Colonic mucosa (tissue), 4 donors: Measurements from ENCODE around the gene ZCRB1. TPM values are rescaled to one million over a fixed set of nuclear protein-coding genes. Genes with fewer than 3 reads are reported as not detected.

Source experiments
- DNase-seq: peaks from one replicate; pipeline ENCODE4 v3.0.0-alpha.2; 2020
- H3K27ac ChIP-seq: fragments of 200-600 bp; one replicate; pipeline ENCODE4 v1.8.0; 2021
- H3K27me3 ChIP-seq: fragments of 200-600 bp; one replicate; pipeline ENCODE4 v1.8.0; 2021
- H3K36me3 ChIP-seq: fragments of 200-600 bp; one replicate; pipeline ENCODE4 v1.8.0; 2021
- H3K4me1 ChIP-seq: fragments of 200-600 bp; one replicate; pipeline ENCODE4 v1.8.0; 2021; ENCODE audit warnings: mild to moderate bottlenecking
- H3K4me3 ChIP-seq: fragments of 200-600 bp; one replicate; pipeline ENCODE4 v1.8.0; 2021
- H3K9ac ChIP-seq, 2 donors: one replicate each; pipeline ENCODE4 v1.7.0; 2013; ENCODE audit warnings: control low read depth in 2 of 2, low read depth in 2 of 2, low read length in 2 of 2
- H3K9me3 ChIP-seq: fragments of 200-600 bp; one replicate; pipeline ENCODE4 v1.8.0; 2021
- intact Hi-C: fragments of 100-400 bp; cut with DNase I; formaldehyde crosslinking; loops from one replicate; pipeline ENCODE4 v1.14.1; 2022
- total RNA-seq, 2 donors: library from RNA; stranded (reverse); fragmentation: NEBNext Ultra II Directional in 1 of 2; extraction: Animal tissue kit (Norgen Biotek cat#: 25700) in 1 of 2; gene quantifications; one replicate each; pipeline ENCODE4 v1.2.1, GENCODE V29; 2021
- TF ChIP-seq, protein P1 (sequence below): fragments of 200-600 bp; IDR thresholded peaks from one replicate; pipeline ENCODE4 v1.8.0; 2022; ENCODE audit warnings: antibody characterized with exemption, mild to moderate bottlenecking
- donor health status: healthy.
- donor health status: DM: no; HTN: no; CAD: no.
- donor health status: DM: no; HTN: no; CAD: no.

Gene ZCRB1
- total RNA-seq, 2 donors from 2014 or later, result 31.2 to 35.5 TPM

DNA sequence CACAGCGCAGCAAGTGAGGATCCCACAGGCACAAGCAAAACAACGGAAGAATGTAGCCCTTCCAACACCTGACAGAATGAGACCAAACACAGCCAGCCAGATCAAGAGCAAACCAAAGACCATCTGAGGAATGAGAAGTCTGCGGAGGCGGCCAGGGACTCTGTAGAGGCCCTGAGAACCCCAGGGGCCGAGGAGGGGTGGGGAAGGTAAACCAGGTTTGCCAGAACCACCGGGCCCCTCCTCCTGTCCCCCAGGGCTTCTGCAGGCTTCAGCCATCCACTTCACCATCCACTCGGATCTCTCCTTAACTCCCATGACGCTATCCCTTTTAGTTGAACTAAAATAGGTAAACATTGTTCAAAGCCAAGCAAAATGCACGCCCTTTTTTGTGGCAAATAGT lies 37.4 kb downstream of the ZCRB1 start:
- no peak overlapping the region for H3K4me3 ChIP-seq
- H3K4me1 ChIP-seq, result no peaks in the 10 kb centered on the region
- TF ChIP-seq, protein P1, sequence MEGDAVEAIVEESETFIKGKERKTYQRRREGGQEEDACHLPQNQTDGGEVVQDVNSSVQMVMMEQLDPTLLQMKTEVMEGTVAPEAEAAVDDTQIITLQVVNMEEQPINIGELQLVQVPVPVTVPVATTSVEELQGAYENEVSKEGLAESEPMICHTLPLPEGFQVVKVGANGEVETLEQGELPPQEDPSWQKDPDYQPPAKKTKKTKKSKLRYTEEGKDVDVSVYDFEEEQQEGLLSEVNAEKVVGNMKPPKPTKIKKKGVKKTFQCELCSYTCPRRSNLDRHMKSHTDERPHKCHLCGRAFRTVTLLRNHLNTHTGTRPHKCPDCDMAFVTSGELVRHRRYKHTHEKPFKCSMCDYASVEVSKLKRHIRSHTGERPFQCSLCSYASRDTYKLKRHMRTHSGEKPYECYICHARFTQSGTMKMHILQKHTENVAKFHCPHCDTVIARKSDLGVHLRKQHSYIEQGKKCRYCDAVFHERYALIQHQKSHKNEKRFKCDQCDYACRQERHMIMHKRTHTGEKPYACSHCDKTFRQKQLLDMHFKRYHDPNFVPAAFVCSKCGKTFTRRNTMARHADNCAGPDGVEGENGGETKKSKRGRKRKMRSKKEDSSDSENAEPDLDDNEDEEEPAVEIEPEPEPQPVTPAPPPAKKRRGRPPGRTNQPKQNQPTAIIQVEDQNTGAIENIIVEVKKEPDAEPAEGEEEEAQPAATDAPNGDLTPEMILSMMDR, result no peak
- H3K9ac ChIP-seq, result no peak overlapping the region
- H3K27ac ChIP-seq, result no peak overlapping the region
- no peaks in the 10 kb centered on the region for H3K9me3 ChIP-seq
- intact Hi-C loops, result no loop called here
- DNase-seq, result no peak
- no peaks in the 10 kb centered on the region for H3K36me3 ChIP-seq
- H3K27me3 ChIP-seq, result no peaks in the 10 kb centered on the region

DNA sequence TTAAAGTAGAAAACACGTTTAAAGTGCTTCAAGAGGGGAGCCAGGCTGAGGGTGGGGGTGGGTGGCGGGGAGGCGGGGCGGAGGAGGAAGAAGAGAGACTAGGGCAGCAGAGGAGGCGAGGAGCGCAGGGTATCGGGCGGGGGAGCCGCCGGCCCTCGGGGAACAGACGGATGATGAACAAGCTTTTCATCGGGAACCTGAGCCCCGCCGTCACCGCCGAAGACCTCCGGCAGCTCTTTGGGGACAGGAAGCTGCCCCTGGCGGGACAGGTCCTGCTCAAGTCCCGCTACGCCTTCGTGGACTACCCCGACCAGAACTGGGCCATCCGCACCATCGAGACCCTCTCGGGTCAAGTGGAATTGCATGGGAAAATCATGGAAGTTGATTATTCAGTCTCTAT lies 39.2 kb downstream of the ZCRB1 start:
- Histone ChIP-seq H3K4me3 (no peak overlapping the region), H3K27me3 (no peaks in the 10 kb centered on the region), H3K27ac (no peak overlapping the region), H3K36me3 (no peaks in the 10 kb centered on the region), H3K9ac (no peak overlapping the region), H3K9me3 (no peaks in the 10 kb centered on the region), H3K4me1 (no peaks in the 10 kb centered on the region)
- intact Hi-C loops, result no loop called here
- no peak for DNase-seq
- TF ChIP-seq, protein P1, result no peak

DNA sequence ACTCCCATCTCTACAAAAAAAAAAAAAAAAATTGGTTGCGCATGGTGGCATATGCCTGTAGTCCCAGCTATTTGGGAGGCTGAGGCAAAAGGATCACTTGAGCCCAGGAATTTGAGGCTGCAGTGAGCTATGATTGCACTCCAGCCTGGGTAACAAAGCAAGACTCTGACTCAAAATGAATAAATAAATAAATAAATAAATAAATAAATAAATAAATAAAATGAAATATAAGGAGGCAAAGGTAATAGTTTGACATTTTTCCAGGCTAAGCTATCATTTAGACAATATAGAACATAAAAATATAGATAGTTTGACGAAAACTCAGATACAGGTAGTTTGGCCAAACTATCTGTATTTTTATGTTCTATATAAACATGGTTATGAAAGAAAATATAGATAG lies 40.5 kb downstream of the ZCRB1 start:
- H3K4me3 ChIP-seq, result no peak overlapping the region
- H3K36me3 ChIP-seq, result no peaks in the 10 kb centered on the region
- no peaks in the 10 kb centered on the region for H3K9me3 ChIP-seq
- no peak overlapping the region for H3K27ac ChIP-seq
- no peaks in the 10 kb centered on the region for H3K27me3 ChIP-seq
- no peak overlapping the region for H3K9ac ChIP-seq
- TF ChIP-seq, protein P1, result no peak
- intact Hi-C loops, result no loop called here
- H3K4me1 ChIP-seq, result no peaks in the 10 kb centered on the region
- DNase-seq, result no peak

DNA sequence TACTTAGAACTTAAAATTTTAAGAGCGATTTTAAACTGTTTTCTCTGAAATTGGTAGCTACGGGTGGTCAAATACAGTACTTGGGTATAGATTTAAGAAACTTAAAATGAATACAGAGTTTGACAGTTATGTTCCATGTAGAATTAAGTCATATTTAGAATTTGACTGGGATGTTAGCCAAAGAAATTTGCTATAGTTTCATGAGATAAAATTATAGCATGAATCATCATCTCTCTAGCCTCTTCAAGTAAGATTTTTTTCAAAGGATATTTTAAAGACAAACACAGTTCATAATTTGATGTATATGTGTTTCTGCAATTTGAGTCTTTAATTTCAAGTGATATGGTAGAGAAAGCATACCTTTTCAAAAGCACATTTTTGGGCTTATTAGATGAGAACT lies 41.0 kb downstream of the ZCRB1 start:
- H3K36me3 ChIP-seq, result no peaks in the 10 kb centered on the region
- H3K27ac ChIP-seq, result no peak overlapping the region
- H3K27me3 ChIP-seq, result no peaks in the 10 kb centered on the region
- H3K9me3 ChIP-seq, result no peaks in the 10 kb centered on the region
- H3K9ac ChIP-seq, result no peak overlapping the region
- no peaks in the 10 kb centered on the region for H3K4me1 ChIP-seq
- TF ChIP-seq, protein P1, result no peak
- intact Hi-C loops, result no loop called here
- DNase-seq, result no peak
- no peak overlapping the region for H3K4me3 ChIP-seq

DNA sequence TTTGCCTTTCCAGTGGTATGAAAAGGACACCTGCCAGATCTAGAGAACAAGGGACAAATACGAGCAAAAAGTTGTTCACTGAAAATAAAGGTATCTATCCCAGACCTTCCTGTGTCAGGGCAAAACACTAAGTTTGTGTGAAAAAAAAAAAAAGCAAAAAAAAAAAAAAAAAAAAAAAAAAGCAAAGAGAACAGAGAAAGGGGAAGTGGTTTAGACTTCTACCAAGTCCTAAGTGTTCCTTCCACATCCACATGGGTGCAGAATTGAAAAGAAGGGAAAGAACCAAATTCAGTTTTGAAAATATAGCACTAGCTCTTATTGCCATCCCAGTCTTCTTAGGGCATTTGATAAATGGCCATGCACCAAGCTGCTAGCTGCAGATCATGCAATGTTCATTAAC lies 41.7 kb downstream of the ZCRB1 start:
- TF ChIP-seq, protein P1, result no peak
- DNase-seq, result no peak
- H3K27ac ChIP-seq, result no peak overlapping the region
- H3K9ac ChIP-seq, result no peak overlapping the region
- H3K4me3 ChIP-seq, result no peak overlapping the region
- H3K36me3 ChIP-seq, result no peaks in the 10 kb centered on the region
- H3K9me3 ChIP-seq, result no peaks in the 10 kb centered on the region
- H3K4me1 ChIP-seq, result no peaks in the 10 kb centered on the region
- H3K27me3 ChIP-seq, result no peaks in the 10 kb centered on the region
- intact Hi-C loops, result no loop called here

DNA sequence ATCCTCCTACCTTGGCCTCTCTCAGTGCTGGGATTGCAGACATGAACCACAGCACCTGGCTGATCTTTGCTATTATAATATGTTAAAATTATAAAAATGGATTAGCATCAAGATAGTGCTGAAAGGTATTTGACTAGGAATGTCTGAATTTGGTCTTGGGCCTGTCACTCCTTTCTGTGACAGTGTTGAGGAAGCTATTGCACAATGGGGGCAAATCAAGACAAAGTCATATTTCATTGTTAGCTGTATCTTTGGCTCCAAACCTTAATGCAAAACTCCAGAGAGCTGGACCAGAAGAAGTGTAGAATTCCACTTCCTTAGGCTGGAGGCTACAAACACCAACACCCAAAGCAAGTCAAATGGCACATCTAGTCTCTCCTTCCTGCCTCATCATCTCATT lies 42.2 kb downstream of the ZCRB1 start:
- H3K9ac ChIP-seq, result no peak overlapping the region
- no peaks in the 10 kb centered on the region for H3K4me1 ChIP-seq
- H3K27me3 ChIP-seq, result no peaks in the 10 kb centered on the region
- intact Hi-C loops, result no loop called here
- no peak overlapping the region for H3K4me3 ChIP-seq
- no peak for DNase-seq
- no peaks in the 10 kb centered on the region for H3K9me3 ChIP-seq
- TF ChIP-seq, protein P1, result no peak
- no peak overlapping the region for H3K27ac ChIP-seq
- no peaks in the 10 kb centered on the region for H3K36me3 ChIP-seq
